Ovary (tissue), 9 donors: ENCODE results near the gene RNF183. TPM values are rescaled to one million over a fixed set of nuclear protein-coding genes. Genes with fewer than 3 reads are reported as not detected.

Experiments used
- DNase-seq, 5 donors: peaks; one replicate each; pipeline ENCODE4 v3.0.0-alpha.2; 2019 to 2020
- H3K27ac ChIP-seq, 2 donors: fragments of 200-600 bp; one replicate each; pipeline versions ENCODE4 v1.5.1 to v1.8.0; 2019 to 2022
- H3K27me3 ChIP-seq: fragments of 200-600 bp; one replicate; pipeline ENCODE4 v1.8.0; 2022
- H3K36me3 ChIP-seq: fragments of 200-600 bp; sonication (generic); one replicate; pipeline ENCODE4 v1.5.1; 2019
- H3K4me1 ChIP-seq: one replicate; pipeline ENCODE4 v1.8.1; 2013; ENCODE audit warnings: mild to moderate bottlenecking, moderate library complexity; ENCODE audit not compliant: insufficient read depth
- H3K4me3 ChIP-seq: fragments of 200-600 bp; sonication (generic); one replicate; pipeline ENCODE4 v1.5.1; 2017
- H3K9me3 ChIP-seq, 2 donors: fragments of 200-600 bp in 1 of 2; sonication (generic) in 1 of 2; one replicate each; pipeline versions ENCODE4 v1.5.1 to v1.8.1; 2013 to 2019; ENCODE audit warnings: mild to moderate bottlenecking in 1 of 2, moderate library complexity in 1 of 2
- CTCF ChIP-seq, 3 donors: fragments of 450-650 bp in 2 of 3; fragments of 200-600 bp in 1 of 3; IDR thresholded peaks; one replicate each; pipeline versions ENCODE4 v1.5.1 to v1.8.0; 2016 to 2022; ENCODE audit warnings: antibody characterized with exemption in 3 of 3, mild to moderate bottlenecking in 1 of 3
- EP300 ChIP-seq: sonication (generic); formaldehyde crosslinking; IDR thresholded peaks from one replicate; pipeline ENCODE4 v1.6.1; 2017; ENCODE audit warnings: antibody characterized with exemption
- POLR2A ChIP-seq: fragments of 450-650 bp; IDR thresholded peaks from one replicate; pipeline ENCODE4 v1.6.1; 2017; ENCODE audit warnings: antibody characterized with exemption, mild to moderate bottlenecking, moderate library complexity
- WGBS, 3 donors: extraction: QIAGEN DNeasy Blood & Tissue Kit in 1 of 3; methylation state at CpG; one replicate each; pipeline versions ENCODE4 v1.1.5 to v1.1.7; 2013 to 2017; 5-methylcytosine and 5-hydroxymethylcytosine counted together
- intact Hi-C, 4 donors: fragments of 100-400 bp; cut with DNase I; formaldehyde crosslinking; loops; one replicate each; pipeline versions ENCODE4 v1.11.0 to v1.15.1; 2022 to 2023
- polyA plus RNA-seq, 2 donors: library from polyadenylated mRNA; stranded (reverse); fragments of 200-250 nt in 1 of 2; fragments of 350-450 nt in 1 of 2; fragmentation: Illumina TruSeq in 1 of 2; extraction: RNeasy Lipid Tissue Mini Kit (QIAGEN cat#74804) in 1 of 2; gene quantifications; one replicate each; pipeline ENCODE4 v1.2.3, GENCODE V29; 2013 to 2014
- total RNA-seq, 7 donors: library from RNA; depleted of rRNA in 2 of 7; stranded (reverse); fragments of >200 nt in 2 of 7; fragmentation: NEBNext Ultra II Directional in 3 of 7; extraction: Animal tissue kit (Norgen Biotek cat#: 25700) in 3 of 7; gene quantifications; one replicate each; pipeline versions ENCODE4 v1.1.0 to v1.2.4, GENCODE V29; 2016 to 2023
- donor health status: DM: no; HTN: no; CAD: no; lungs with moderate emphysema.
- donor health status: DM: no; HTN: no; CAD: no.
- donor health status: Bipolar disorder and iron deficiency.
- donor health status: DM: yes; HTN: yes; CAD: no.
- donor health status: DM: no; HTN: no; CAD: no.
- donor health status: DM: yes; HTN: yes; CAD: no.

RNF183 gene
- total and polyA plus RNA-seq, 9 donors: 0.06 to 1.3 (median 0.48) TPM; not detected in 5

- intact Hi-C loops: loop anchor here in 3 of 4 donors (5.0 to 10.0 kb wide), 4 partner anchors 132 to 395 kb away; partner anchors contain the start of gene ALAD (in 2 of the 3)
- 90 to 94% (median 90%) methylated on average over 2 of the region's 2 CpGs for WGBS, 3 donors
- Histone ChIP-seq H3K4me3 (no peak overlapping the region), H3K36me3 (no peaks in the 10 kb centered on the region), H3K9me3 (no peaks in the 10 kb centered on the region), H3K27me3 (no peaks in the 10 kb centered on the region), H3K27ac (no peak overlapping the region), H3K4me1 (no peaks in the 10 kb centered on the region)
- DNase-seq: no peak
- no peak for TF ChIP-seq EP300
- no peak for TF ChIP-seq CTCF (IDR thresholded peaks at IDR 0.05)
- TF ChIP-seq POLR2A: no peak
Observed at GRCh38 chr9:113269871-113270270, 33.3 kb downstream of the RNF183 start.

GRCh38 chr9:113269355-113269754 lies 33.8 kb downstream of the RNF183 start:
- H3K36me3 ChIP-seq: no peaks in the 10 kb centered on the region
- WGBS, 3 donors: 86 to 90% (median 88%) methylated on average over 2 of the region's 2 CpGs
- H3K4me3 ChIP-seq: no peak overlapping the region

GRCh38 chr9:113267911-113268566 lies 35.1 kb downstream of the RNF183 start:
- no peaks in the 10 kb centered on the region for H3K4me1 ChIP-seq

More at GRCh38 chr9:113269355-113269754, 33.8 kb downstream of the RNF183 start:
- no peak for DNase-seq
- Histone ChIP-seq H3K4me1 (no peaks in the 10 kb centered on the region), H3K9me3 (no peaks in the 10 kb centered on the region), H3K27ac (no peak overlapping the region), H3K27me3 (no peaks in the 10 kb centered on the region)
- intact Hi-C loops: no loop called here
- TF ChIP-seq CTCF (IDR thresholded peaks at IDR 0.05) (no peak), POLR2A (no peak), EP300 (no peak)

GRCh38 chr9:113266174-113266573 lies 37.0 kb downstream of the RNF183 start:
- Histone ChIP-seq H3K9me3 (no peaks in the 10 kb centered on the region), H3K4me3 (no peak overlapping the region), H3K27ac (no peak overlapping the region), H3K36me3 (no peaks in the 10 kb centered on the region), H3K27me3 (no peaks in the 10 kb centered on the region), H3K4me1 (no peaks in the 10 kb centered on the region)
- no peak for DNase-seq
- intact Hi-C loops: no loop called here
- TF ChIP-seq CTCF (IDR thresholded peaks at IDR 0.05) (no peak), POLR2A (no peak), EP300 (no peak)
- 77 to 86% (median 83%) methylated on average over 3 of the region's 3 CpGs for WGBS, 3 donors

More at GRCh38 chr9:113267911-113268566, 35.1 kb downstream of the RNF183 start:
- Histone ChIP-seq H3K9me3 (no peaks in the 10 kb centered on the region), H3K27ac (no peak overlapping the region), H3K27me3 (no peaks in the 10 kb centered on the region), H3K4me3 (no peak overlapping the region), H3K36me3 (no peaks in the 10 kb centered on the region)
- no peak for DNase-seq
- TF ChIP-seq EP300 (no peak), CTCF (IDR thresholded peaks at IDR 0.05) (no peak), POLR2A (no peak)
- intact Hi-C loops: no loop called here
- 88 to 91% (median 88%) methylated on average over 4 of the region's 4 CpGs for WGBS, 3 donors
